Vagina (tissue), 2 donors: Measurements from ENCODE around the gene CYBB.

ENCODE experiments used
- CTCF ChIP-seq, 3 experiments: fragments of 450-650 bp in 2 of 3; fragments of 200-600 bp in 1 of 3; sonication (generic) in 1 of 3; IDR thresholded peaks; one replicate each; pipeline ENCODE4 v1.5.1; 2017 to 2019; ENCODE audit warnings: antibody characterized with exemption in 3 of 3, mild to moderate bottlenecking in 2 of 3, moderate library complexity in 2 of 3
- POLR2A ChIP-seq, 2 donors: fragments of 450-650 bp; IDR thresholded peaks; one replicate each; pipeline ENCODE4 v1.6.1; 2017; ENCODE audit warnings: antibody characterized with exemption in 2 of 2, mild to moderate bottlenecking in 2 of 2, moderate library complexity in 2 of 2
- POLR2AphosphoS5 ChIP-seq, 2 donors: sonication (generic); formaldehyde crosslinking; IDR thresholded peaks; one replicate each; pipeline ENCODE4 v1.9.0; 2017; ENCODE audit warnings: antibody characterized with exemption in 2 of 2, mild to moderate bottlenecking in 2 of 2, low read depth in 1 of 2; ENCODE audit not compliant: insufficient read depth in 1 of 2

- no peak for TF ChIP-seq CTCF (IDR thresholded peaks at IDR 0.05)
- TF ChIP-seq POLR2AphosphoS5 (IDR thresholded peaks at IDR 0.05; ENCODE audit: insufficient read depth in 1 of 2, low read depth in 1 of 2): no peak
- no peak for TF ChIP-seq POLR2A (IDR thresholded peaks at IDR 0.05)
Observed at GRCh38 chrX:37754516-37754915, 25.3 kb upstream of the CYBB start.
